GM19025 (cell line): Measurements from ENCODE around the gene PTPN14.
"Not testable (repeated sequence)": the region's sequence is repeated elsewhere in the genome, so short reads cannot be mapped to it uniquely, and the experiment has no call there.

Source experiments
- ATAC-seq: cut with Tn5 transposase; IDR thresholded peaks from one replicate; pipeline ENCODE4 v1.9.1; 2021; ENCODE audit warnings: mild to moderate bottlenecking, low read depth, moderate library complexity; ENCODE audit not compliant: unreplicated experiment

Gene PTPN14

DNA sequence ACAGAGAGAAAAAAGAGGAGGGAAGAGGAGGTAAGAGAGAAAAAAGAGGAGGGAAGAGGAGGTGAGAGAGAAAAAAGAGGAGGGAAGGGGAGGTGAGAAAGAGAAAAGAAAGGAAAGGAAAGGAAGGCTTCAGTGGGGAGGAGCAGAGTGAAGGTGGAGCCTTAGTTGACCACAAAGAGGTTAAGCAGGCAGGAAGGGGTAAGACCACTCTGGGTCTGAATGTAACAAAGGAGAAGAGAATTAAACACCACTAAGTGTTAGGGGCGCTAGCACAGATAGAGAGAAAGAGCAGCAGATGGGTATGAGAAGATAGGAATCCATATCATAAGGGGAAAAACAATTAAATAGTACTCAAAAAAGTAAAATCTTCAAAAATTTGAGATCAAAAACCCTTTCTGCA, 6.6 kb downstream of the PTPN14 start:
- ATAC-seq: no peak

DNA sequence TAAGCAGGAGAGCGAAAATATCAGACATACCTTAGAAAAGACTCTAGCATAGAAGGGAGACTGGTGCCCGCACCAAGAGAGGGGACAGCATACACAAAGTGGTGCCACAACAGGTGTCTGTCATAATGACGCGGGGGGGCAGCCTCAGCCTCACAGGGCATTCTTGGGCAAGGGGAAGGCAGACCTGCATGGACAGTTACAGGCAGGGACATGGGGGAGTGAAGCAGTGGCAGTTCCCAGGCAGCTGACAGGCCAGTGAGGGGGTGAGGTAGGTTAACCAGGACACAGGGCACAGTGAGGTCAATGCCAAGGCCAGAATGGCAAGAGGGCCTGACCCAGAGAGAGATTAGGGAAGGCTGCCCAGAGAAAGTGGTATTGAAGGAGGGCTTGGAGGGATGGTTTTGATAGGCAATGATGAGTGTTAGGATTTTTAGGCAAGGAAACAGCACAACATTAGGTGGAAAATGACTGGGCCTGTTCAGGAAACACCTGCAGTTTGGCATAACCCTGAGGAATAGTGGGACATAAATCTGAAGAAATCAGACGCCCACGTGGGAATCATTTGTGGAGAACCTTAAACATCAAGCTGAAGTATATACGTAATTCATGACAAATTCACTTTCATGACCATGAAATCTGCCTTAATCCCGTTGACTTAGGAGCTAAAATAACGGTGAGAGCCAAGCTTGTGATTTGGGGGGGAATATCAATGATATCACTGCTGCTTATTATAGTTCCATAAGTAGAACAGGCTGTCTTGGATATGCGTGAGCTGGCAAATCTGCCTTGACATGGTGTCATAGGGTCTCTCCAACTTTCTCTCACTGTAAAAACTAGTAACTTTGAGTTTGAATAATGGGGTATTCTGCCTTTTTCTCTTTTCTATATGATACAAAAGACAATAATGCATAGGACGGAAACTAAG, 8.9 kb downstream of the PTPN14 start:
- no peak for ATAC-seq

DNA sequence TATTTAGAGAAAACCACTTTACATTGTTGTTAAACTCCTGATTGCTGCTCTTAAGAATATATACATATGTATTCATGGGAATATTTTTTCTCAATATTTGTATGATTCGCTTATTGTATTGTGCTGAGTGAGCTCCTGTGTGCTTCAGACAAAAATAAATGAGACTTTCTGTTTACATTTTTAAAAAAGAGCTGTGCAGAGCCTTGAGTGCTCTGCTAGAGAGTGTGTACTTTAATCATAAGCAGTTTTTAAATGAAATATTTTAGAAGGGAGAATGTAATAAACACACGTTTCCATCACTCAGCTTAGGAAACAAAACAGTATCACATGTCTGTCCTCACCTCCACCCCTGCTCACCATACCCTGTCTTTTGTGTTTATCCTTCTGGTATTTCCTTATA, 9.7 kb downstream of the PTPN14 start:
- ATAC-seq: no peak

DNA sequence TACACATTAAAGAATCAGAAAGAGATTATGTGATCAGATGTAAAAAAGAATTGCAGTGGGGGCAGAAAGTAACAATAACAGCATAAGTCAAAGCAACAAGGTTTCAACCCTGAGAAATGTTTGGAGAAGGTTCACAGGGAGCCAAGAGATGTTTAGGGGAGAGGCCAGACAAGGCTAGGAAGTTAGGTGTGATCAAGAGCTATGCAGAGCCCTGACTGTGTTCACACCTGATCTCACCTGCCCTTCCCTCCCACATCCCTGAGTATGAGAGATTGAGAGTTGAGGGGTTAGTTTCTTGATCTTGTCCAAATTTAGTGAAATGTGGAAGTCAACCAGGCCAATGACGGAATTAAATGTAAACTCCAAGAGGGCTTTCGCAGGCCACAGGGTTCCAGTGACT, 10.2 kb downstream of the PTPN14 start:
- ATAC-seq: no peak

DNA sequence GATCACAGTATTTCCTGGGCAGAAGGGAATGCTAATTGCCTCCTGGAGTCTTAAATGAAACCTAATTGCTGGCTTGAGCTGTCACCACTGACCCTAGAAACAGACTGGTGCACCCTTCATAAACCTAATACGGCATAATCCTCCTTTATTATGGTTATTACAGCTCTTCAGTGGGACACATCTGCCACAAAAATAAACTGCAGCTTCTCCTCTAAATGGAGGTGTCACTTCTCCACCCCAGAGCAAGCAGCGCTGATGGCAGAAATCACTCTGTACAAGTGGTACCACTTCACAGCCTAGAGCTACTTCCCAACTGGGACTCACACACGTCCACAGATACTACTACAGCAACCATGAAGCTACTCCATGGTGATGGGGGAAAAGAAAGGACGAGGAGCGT, 11.1 kb downstream of the PTPN14 start:
- ATAC-seq: no peak

DNA sequence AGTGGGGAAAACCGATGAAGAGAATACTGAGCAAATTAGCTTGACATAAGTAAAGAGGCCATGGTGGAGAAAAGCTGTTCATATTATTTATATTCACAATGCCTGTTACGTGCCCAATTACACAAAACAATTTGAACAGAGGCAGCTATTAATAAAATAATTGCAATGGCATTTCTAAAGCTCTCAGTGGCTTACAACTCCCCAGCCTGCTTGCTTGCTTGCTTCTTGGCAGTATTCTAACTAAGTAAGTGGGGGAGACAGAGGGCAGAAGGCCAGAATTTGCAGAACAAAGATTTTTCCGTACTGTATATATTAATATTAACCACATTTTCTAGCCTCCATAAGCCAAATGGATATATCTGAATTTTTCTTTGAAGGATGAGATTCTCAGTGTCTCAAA, 12.9 kb downstream of the PTPN14 start:
- no peak for ATAC-seq

DNA sequence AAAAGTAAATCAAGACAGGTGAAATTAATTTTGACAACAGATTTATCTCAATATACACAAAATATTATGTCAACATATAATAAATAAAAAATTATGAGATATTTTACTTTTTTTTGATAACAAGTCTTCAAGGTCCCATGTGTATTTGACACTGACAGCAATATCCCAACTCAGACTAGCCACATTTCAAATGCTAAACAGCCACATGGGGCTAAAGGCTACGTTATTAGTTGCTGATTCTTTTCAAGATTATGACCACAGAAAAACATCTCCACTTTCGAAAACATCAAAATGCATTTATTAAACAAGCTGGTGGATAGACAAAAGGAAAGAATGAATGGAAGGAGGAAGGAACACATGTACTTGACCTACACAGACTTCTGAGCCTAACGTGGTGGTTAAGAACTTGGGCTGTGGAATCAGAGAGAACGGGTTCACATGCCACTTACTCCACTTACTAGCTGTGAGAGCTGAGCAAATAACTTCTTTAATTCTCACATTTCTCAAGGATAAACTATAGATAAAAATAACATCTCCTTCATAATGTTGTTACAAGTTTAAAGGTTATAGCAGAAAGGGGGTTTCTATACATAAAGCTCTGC, 13.4 kb downstream of the PTPN14 start:
- no peak for ATAC-seq

DNA sequence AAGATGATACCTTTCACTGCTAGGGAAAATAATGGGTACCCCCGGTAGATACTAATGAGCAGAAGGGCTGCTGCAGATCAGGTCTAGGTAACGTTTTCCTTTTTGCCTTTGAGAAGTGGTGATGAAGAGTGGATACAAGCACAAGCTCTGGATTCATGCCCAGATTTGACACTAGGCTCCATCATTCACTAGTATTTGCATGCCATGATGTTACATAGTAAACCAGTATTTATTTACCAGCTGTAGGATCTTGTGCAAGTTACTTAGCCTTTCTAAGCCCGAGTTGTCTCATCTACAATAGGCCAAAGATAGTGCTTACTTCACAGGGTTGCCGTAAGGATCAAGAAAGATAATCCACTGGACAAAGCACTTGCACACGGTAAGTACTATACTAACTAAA, 14.2 kb downstream of the PTPN14 start:
- no peak for ATAC-seq

DNA sequence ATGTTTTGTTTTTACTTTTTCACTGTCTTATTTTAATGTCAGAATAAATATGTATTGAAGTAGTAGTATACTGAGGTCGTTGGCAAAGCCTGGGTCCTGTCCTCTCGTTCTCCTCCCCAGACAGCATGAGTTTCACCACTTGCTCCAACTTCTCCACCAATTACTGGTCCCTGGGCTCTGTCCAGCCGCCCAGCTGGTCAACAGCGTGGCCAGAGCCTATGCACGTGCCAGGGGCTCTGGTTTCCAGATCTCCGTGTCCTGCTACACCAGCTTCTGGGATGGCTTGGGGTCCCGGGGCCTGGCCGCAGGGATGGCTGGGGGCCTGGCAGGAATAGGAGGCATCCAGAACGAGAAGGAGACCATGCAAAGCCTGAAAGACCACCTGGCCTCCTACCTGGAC, 19.3 kb downstream of the PTPN14 start:
- no peak for ATAC-seq

DNA sequence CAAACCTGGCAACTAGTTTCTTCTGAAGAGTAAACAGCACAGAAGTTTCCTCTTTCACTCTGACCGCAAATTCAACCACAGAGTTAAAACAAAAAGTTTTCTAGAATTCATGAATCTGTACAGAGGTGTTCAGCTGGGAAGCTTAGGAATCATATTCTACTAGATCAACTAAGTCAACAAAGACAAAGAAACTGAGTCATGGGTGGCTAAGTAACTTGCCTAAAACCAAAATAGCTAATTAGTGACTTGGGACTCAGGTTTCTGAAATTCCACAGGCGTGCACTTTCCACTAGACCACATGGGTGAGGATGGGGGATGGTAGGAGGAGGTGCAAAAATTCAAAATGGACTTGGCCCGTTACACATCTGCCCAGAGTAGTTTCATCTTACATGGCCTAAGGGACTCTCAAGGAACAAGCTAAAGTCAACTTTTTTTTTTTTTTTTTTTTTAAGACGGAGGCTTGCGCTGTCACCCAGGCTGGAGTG, 25.8 kb downstream of the PTPN14 start:
- no peak for ATAC-seq

DNA sequence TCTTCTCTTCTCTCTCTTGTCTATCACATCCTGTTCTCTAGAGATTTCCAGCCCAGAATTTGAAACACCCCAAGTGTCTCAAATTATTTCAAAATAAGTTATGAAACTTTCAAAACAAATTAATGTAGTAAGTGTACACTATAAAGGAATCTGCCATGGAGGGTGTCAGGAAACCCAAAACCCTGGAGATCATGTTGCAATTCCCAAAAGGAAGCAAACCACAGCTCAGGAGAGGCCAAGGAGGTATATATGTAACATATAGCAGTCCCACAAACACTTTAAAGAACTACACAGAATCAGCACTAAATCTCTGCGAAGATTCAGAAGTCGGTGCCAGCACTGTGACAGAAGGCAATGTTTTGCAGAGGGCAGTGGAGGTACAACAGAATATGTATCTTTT, 26.6 kb downstream of the PTPN14 start:
- ATAC-seq: no peak

DNA sequence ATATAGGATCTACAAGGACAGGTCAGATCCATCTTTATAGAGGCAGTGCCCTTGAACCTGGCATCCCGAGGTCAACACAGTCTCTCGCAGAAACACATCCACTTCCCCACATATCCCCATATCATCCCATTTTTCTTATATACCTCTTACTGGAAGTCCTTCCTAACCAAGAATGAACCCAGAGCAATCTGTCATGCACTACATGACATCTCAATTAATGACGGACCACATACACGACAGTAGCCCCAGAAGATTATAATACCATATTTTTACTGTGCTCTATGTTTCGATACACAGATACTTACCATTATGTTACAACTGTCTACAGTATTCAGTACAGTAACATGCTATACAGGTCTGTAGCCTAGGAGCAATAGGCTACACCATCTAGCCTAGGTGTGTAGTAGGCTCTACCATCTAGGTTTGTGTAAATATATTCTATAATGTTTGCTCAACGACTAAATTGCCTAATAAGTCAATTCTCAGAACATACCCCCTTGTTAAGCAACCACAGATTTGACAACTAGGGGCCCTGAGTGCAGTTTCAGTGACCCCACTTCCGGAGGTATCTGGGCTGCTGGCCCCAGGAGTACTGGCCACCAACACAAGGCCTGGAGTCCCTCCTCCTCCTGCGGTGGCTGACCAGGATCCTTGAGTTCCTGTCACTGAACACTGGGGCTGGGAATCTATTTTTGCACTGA, 28.1 kb downstream of the PTPN14 start:
- ATAC-seq: no peak

DNA sequence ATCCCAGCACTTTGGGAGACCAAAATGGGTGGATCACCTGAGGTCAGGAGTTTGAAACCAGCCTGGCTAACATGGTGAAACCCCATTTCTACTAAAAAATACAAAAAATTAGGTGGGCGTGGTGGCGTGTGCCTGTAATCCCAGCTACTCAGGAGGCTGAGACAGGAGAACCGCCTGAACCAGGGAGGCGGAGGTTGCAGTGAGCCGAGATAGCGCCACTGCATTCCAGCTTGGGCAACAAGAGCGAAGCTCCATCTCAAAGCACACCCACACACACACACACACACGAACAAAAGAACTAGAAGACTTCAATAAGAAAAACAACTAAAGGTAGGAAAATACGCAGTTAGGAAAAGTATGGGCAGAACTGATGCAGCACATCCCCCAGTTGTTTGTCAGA, 29.9 kb downstream of the PTPN14 start:
- ATAC-seq: not testable (repeated sequence)

DNA sequence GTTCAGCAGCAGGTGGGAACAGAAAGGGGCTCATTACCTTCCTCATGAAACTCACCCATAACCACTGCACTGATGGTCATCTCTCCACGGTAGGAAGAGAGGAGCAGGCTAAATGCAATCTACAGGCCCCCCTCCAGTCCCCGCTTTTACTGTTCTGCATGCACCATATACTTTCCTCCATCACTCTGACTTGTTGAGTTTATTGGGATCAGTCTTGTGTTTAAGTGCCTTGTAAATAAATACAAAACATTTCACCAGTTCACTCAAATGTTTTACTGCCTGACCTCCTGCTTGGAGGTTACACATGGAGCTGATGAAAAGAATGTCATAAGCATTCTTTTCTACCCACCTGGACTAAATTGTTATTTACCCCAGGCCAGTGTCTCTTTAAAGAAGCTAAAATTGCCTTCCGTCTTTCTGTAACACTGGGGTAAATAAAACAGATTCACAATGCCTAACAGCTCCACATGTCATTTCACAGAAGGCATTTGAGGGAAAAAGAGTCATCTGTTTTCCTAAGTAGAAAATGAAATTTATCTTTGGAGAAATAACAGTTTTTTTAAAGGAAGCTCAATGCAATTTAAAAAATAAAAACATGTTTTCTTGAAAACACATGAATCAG, 30.7 kb downstream of the PTPN14 start:
- no peak for ATAC-seq

DNA sequence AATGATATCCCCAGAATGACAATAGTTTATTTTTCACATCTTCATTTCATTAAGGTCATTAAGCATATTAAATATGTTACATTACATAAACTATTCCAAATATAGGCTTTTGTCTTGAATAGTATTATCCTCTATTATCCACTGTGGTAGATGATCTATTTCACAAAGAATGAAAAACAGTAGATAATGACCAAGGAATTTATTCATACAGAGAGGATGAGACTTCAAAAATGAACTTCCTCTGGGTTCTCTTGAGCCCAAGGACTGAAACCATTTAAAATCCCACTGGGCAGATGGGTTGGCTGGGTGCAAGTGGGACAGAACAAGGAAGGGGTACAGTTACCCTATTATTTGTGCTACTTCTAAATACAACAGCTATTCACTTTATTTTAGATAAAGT, 33.0 kb downstream of the PTPN14 start:
- no peak for ATAC-seq

DNA sequence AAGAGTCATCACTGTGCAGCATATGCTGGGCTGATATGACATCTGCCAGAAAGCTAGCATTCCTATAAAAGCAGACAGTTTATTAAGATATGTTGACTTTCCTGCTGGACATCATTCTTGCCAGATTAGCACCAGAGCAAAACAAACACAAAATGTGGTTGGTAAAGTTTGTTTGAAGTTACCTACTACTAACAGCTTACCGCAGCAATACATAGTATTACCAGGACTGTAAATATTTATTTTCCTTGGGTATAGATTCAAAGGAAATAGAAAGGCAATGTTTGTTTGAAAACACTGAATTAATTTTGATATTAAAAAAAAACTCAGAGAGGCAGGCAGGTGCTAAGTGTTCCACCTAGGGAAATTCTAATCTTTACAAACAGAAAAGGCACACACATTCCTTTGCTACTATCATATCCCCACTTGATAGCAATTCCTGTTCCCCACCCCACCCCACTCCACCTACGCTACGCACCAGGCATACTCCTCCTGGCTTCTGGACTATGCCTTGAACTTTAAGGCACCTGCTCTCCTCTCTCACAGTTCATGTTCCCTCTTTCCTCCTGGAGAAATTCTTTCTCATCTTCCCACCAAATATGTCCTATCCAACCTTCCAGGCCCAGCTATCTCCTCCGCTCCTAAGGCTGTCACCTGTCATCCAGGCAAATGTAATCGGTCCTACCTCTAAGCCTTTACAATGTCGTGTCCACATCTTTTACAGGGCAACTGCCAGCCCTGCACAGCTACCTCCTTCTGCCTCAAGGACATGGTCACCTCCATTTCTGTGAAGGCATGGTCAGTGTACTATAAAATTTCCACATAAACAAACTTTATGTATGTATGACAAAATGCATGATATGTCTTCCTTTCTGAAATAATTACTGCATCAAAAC, 34.7 kb downstream of the PTPN14 start:
- no peak for ATAC-seq

DNA sequence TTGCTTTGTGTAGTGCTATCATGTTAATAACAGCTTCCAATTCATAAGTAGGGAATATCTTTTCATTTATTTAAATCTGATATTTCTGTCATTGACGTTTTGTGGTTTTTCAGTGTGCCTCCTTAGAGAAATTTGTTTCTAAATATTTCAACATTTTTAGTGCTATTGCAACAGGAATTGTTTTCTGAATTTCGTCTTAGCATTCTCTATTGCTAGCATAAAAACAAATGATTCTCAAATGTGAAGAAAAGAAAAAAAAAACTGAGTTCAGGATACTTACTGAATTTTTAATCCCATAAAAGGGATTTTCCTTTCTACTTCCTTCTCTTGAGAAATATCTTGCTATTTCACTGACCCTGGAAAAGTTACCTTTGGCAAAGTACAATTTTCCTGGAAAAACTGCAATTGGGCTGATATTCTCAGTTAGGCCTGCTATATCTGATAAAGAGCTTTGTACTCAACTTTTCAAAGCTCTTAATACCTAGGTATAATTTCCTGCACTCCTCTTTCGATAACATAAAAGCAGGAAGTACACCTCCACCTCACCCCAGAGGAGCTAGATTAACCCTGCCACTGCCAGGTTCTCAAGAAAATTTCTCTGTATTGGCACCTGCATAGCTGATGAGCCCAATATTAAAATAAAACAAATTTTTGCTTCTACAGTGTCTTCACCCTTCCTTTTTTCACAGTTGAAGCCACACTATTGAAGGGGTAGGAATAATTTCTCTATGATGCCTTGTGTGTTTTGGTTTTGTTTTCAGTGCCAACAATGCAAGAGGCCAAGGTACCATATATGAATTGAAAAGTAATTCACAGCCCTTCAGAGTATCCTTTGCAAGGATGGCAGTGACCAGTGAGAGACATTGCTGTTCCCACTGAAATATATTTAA, 35.6 kb downstream of the PTPN14 start:
- no peak for ATAC-seq

DNA sequence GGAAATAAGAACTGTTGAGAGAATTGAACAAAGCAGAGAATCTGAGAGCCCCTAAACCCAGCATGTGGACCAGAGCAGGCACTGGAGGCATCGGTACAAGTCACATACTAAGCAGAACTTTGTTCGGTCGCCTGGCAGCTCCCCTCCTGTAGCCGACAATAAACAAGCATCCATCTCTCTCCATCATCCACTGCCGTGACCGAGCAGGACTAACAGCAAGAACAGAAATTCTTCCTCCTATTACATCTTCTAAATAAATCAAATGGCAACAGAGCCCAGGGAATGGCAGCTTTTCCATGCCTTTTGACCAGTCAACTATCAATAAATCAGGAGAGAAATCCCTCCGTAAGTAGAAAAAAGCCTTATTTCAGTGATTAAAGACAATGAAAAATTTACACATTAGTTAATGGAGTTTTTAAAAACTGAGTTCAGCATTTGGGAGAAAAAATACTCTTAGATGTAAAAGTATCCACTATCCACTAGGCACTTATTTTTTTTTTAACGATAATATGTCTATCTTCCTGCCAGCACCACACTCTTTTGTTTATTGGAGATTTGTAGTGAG, 36.5 kb downstream of the PTPN14 start:
- ATAC-seq: no peak
